Mammary epithelial cell (primary cell): Measurements from ENCODE around the gene GABRG3.

Experiments
- EZH2 ChIP-seq: IDR thresholded peaks from 2 replicates; pipeline ENCODE4 v1.6.1; 2012; ENCODE audit warnings: low read length, inconsistent platforms, borderline replicate concordance
- TF ChIP-seq, protein P1 (sequence below), 2 donors: IDR thresholded peaks in 1 of 2; conservative IDR thresholded peaks in 1 of 2; 2 replicates each; pipeline ENCODE4 v1.5.1; 2011 to 2012; ENCODE audit warnings: inconsistent platforms in 2 of 2, low read length in 2 of 2, mild to moderate bottlenecking in 2 of 2, control low read depth in 1 of 2, low read depth in 1 of 2; ENCODE audit not compliant: insufficient read depth in 1 of 2; ENCODE audit errors: extremely low read depth in 1 of 2

DNA sequence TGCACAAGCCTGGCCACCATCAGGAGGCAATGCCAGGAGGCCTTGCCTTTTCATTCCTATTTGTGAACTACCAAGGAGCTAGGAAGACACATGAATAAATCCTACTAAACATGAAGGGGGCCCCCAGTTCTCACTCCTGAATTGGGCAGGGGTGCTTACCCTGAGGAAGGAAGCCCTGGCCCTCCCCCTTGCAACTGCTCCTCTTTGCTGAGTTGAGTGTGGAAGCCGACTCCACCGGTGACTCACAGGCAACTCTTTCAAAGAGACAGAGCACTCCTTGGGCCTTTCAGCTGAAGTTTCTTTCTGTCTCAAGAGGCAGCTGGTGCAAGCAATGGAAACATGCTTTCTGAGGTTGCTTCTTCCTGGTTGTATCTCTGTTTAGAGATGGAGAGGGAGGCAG lies 1.7 kb downstream of the GABRG3 start:
- TF ChIP-seq, protein P1, sequence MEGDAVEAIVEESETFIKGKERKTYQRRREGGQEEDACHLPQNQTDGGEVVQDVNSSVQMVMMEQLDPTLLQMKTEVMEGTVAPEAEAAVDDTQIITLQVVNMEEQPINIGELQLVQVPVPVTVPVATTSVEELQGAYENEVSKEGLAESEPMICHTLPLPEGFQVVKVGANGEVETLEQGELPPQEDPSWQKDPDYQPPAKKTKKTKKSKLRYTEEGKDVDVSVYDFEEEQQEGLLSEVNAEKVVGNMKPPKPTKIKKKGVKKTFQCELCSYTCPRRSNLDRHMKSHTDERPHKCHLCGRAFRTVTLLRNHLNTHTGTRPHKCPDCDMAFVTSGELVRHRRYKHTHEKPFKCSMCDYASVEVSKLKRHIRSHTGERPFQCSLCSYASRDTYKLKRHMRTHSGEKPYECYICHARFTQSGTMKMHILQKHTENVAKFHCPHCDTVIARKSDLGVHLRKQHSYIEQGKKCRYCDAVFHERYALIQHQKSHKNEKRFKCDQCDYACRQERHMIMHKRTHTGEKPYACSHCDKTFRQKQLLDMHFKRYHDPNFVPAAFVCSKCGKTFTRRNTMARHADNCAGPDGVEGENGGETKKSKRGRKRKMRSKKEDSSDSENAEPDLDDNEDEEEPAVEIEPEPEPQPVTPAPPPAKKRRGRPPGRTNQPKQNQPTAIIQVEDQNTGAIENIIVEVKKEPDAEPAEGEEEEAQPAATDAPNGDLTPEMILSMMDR (conservative IDR thresholded peaks at IDR 0.05 in 1 of 2, IDR thresholded peaks at IDR 0.05 in 1 of 2; ENCODE audit: extremely low read depth in 1 of 2, insufficient read depth in 1 of 2, low read depth in 1 of 2, low read length in 2 of 2): no peak
- no peak for TF ChIP-seq EZH2
